ENCODE measurements around the gene COX8C.
"Not testable (repeated sequence)": the region's sequence is repeated elsewhere in the genome, so short reads cannot be mapped to it uniquely, and the experiment has no call there.

The COX8C gene

GRCh38 chr14:93322929-93323599 lies 23.9 kb upstream of the COX8C start:
- no peak for DNase-seq

GRCh38 chr14:93323600-93324174 lies 23.3 kb upstream of the COX8C start:
- no peak for DNase-seq

- DNase-seq: no peak
These were observed 20.8 kb upstream of the COX8C start for GRCh38 chr14:93326196-93326595.

GRCh38 chr14:93328546-93328945 lies 18.4 kb upstream of the COX8C start:
- no peak for DNase-seq

GRCh38 chr14:93329965-93330608 lies 16.9 kb upstream of the COX8C start:
- no peak for DNase-seq

GRCh38 chr14:93330609-93331000 lies 16.4 kb upstream of the COX8C start:
- DNase-seq: no peak

GRCh38 chr14:93331002-93331727 lies 15.8 kb upstream of the COX8C start:
- DNase-seq: no peak

GRCh38 chr14:93331728-93332396 lies 15.1 kb upstream of the COX8C start:
- DNase-seq: no peak

GRCh38 chr14:93332397-93332852 lies 14.6 kb upstream of the COX8C start:
- no peak for DNase-seq

GRCh38 chr14:93332853-93333630 lies 13.9 kb upstream of the COX8C start, which contains the start of gene BTBD7:
Gene BTBD7, minus strand, starts transcription at chr14:93333036. Its CDS starts 36,985 bp downstream, at chr14:93296051.
- peak; percentile 93 for DNase-seq

GRCh38 chr14:93333631-93334103 lies 13.3 kb upstream of the COX8C start:
- DNase-seq: no peak

- no peak for DNase-seq
These were observed 9.7 kb upstream of the COX8C start for GRCh38 chr14:93337143-93337753.

- DNase-seq: no peak
These were observed 9.1 kb upstream of the COX8C start for GRCh38 chr14:93337884-93338283.

- DNase-seq: no peak
These were observed 3.7 kb upstream of the COX8C start for GRCh38 chr14:93343266-93343665.

- DNase-seq: no peak
These were observed 3.2 kb upstream of the COX8C start for GRCh38 chr14:93343797-93344196.

GRCh38 chr14:93347850-93348249 lies 868 bp downstream of the COX8C start:
- DNase-seq: no peak

- no peak for DNase-seq
These were observed 1.3 kb downstream of the COX8C start for GRCh38 chr14:93348292-93348691.

GRCh38 chr14:93354873-93355272 lies 7.9 kb downstream of the COX8C start:
- not testable (repeated sequence) for DNase-seq

GRCh38 chr14:93368996-93369712 lies 22.2 kb downstream of the COX8C start:
- DNase-seq: no peak

- DNase-seq: no peak
These were observed 22.8 kb downstream of the COX8C start for GRCh38 chr14:93369713-93370266.

Data from effector CD8-positive, alpha-beta T cell (primary cell).